Trophoblast cell (in vitro differentiated cells and primary cell): ENCODE measurements around the gene IFNAR2.

ENCODE experiments used
- DNase-seq, 2 donors: peaks; one replicate each; pipeline ENCODE4 v3.0.0-alpha.2; 2016
- H2AFZ ChIP-seq: 2 replicates; pipeline ENCODE4 v1.6.1; 2013; ENCODE audit warnings: low read length, moderate library complexity, mild to moderate bottlenecking; ENCODE audit not compliant: insufficient read depth, poor library complexity
- H2AK5ac ChIP-seq: 2 replicates; pipeline ENCODE4 v1.6.1; 2013; ENCODE audit warnings: mild to moderate bottlenecking, low read length
- H2BK120ac ChIP-seq: 2 replicates; pipeline ENCODE4 v1.6.1; 2013; ENCODE audit warnings: low read length, mild to moderate bottlenecking, moderate library complexity; ENCODE audit not compliant: insufficient read depth, poor library complexity
- H2BK12ac ChIP-seq: 2 replicates; pipeline ENCODE4 v1.6.1; 2013; ENCODE audit warnings: mild to moderate bottlenecking, low read length, moderate library complexity
- H2BK5ac ChIP-seq: 2 replicates; pipeline ENCODE4 v1.6.1; 2013; ENCODE audit warnings: low read length, low read depth, moderate library complexity, mild to moderate bottlenecking; ENCODE audit not compliant: poor library complexity
- H3K14ac ChIP-seq: 2 replicates; pipeline ENCODE4 v1.6.1; 2013; ENCODE audit warnings: mild to moderate bottlenecking, low read length
- H3K18ac ChIP-seq: 2 replicates; pipeline ENCODE4 v1.6.1; 2013; ENCODE audit warnings: mild to moderate bottlenecking, low read length
- H3K23ac ChIP-seq: 2 replicates; pipeline ENCODE4 v1.6.1; 2013; ENCODE audit warnings: low read length
- H3K27ac ChIP-seq: 2 replicates; pipeline ENCODE4 v1.5.1; 2013; ENCODE audit warnings: low read depth, mild to moderate bottlenecking, inconsistent platforms, low read length, moderate library complexity
- H3K27me3 ChIP-seq: 2 replicates; pipeline ENCODE4 v1.6.1; 2013; ENCODE audit warnings: inconsistent platforms, mild to moderate bottlenecking, low read length, moderate library complexity; ENCODE audit not compliant: insufficient read depth
- H3K36me3 ChIP-seq, 2 experiments: 1 replicate in 1 of 2; 2 replicates in 1 of 2; pipeline ENCODE4 v1.6.1; 2013; ENCODE audit warnings: low read length in 2 of 2, mild to moderate bottlenecking in 2 of 2, moderate library complexity in 1 of 2; ENCODE audit not compliant: insufficient read depth in 2 of 2, control insufficient read depth in 1 of 2
- H3K4ac ChIP-seq: 2 replicates; pipeline ENCODE4 v1.6.1; 2013; ENCODE audit warnings: low read depth, mild to moderate bottlenecking, low read length, moderate library complexity
- H3K4me1 ChIP-seq, 2 experiments: 1 replicate in 1 of 2; 2 replicates in 1 of 2; pipeline ENCODE4 v1.6.1; 2013; ENCODE audit warnings: low read length in 2 of 2, mild to moderate bottlenecking in 2 of 2, moderate library complexity in 1 of 2; ENCODE audit not compliant: insufficient read depth in 2 of 2, control insufficient read depth in 1 of 2
- H3K4me2 ChIP-seq: 2 replicates; pipeline ENCODE4 v1.6.1; 2013; ENCODE audit warnings: inconsistent platforms, mild to moderate bottlenecking, low read length, moderate library complexity
- H3K4me3 ChIP-seq: 2 replicates; pipeline ENCODE4 v1.5.1; 2013; ENCODE audit warnings: mild to moderate bottlenecking, low read depth, low read length, inconsistent platforms
- H3K79me1 ChIP-seq: one replicate; pipeline ENCODE4 v1.6.1; 2013; ENCODE audit warnings: low read length
- H3K79me2 ChIP-seq: 2 replicates; pipeline ENCODE4 v1.6.1; 2013; ENCODE audit warnings: low read length, mild to moderate bottlenecking; ENCODE audit not compliant: control insufficient read depth, insufficient read depth, poor library complexity
- H3K9ac ChIP-seq: 2 replicates; pipeline ENCODE4 v1.6.1; 2013; ENCODE audit warnings: mild to moderate bottlenecking, low read length
- H3K9me3 ChIP-seq: 2 replicates; pipeline ENCODE4 v1.6.1; 2013; ENCODE audit warnings: low read depth, mild to moderate bottlenecking, control low read depth, inconsistent platforms, low read length; ENCODE audit not compliant: insufficient read depth
- H4K12ac ChIP-seq: 2 replicates; pipeline ENCODE4 v1.6.1; 2013; ENCODE audit warnings: low read depth, mild to moderate bottlenecking, low read length, moderate library complexity
- H4K8ac ChIP-seq: 2 replicates; pipeline ENCODE4 v1.6.1; 2013; ENCODE audit warnings: low read depth, mild to moderate bottlenecking, low read length, moderate library complexity
- H4K91ac ChIP-seq: one replicate; pipeline ENCODE4 v1.6.1; 2013; ENCODE audit warnings: low read depth, mild to moderate bottlenecking, low read length, moderate library complexity
- WGBS: extraction: QIAGEN DNeasy Blood & Tissue Kit; methylation state at CpG from one replicate; pipeline ENCODE4 v1.1.7; 2013; ENCODE audit warnings: missing lambda C conversion rate; ENCODE audit not compliant: insufficient read length, insufficient coverage; ENCODE audit errors: extremely low coverage; 5-methylcytosine and 5-hydroxymethylcytosine counted together

Gene IFNAR2

GRCh38 chr21:33257094-33257803 lies 27.5 kb downstream of the IFNAR2 start:
- no peak overlapping the region for H2AFZ ChIP-seq
- H3K4me1 ChIP-seq, result no peaks in the 10 kb centered on the region
- no peak overlapping the region for H3K18ac ChIP-seq
- peaks cover 7% of the 10 kb centered on the region for H3K9me3 ChIP-seq
- no peaks in the 10 kb centered on the region for H3K79me1 ChIP-seq
- no peak overlapping the region for H4K12ac ChIP-seq
- peaks cover 5 to 10% of the 10 kb centered on the region in 2 experiments for H3K36me3 ChIP-seq
- no peak overlapping the region for H4K8ac ChIP-seq
- H3K27me3 ChIP-seq, result no peaks in the 10 kb centered on the region
- no peaks in the 10 kb centered on the region for H3K79me2 ChIP-seq
- no peak overlapping the region for H2BK120ac ChIP-seq
- H3K4me2 ChIP-seq, result no peak overlapping the region
- H3K4me3 ChIP-seq, result no peak overlapping the region
- H2BK5ac ChIP-seq, result no peak overlapping the region
- H3K23ac ChIP-seq, result no peak overlapping the region
- H4K91ac ChIP-seq, result no peak overlapping the region
- no peak overlapping the region for H2BK12ac ChIP-seq
- no peak overlapping the region for H3K9ac ChIP-seq
- DNase-seq, result peak; percentile 18 to 31
- H3K14ac ChIP-seq, result no peak overlapping the region
- no CpG with 5 or more reads among the region's 18 CpGs for WGBS
- no peak overlapping the region for H3K27ac ChIP-seq
- H2AK5ac ChIP-seq, result no peak overlapping the region
- H3K4ac ChIP-seq, result no peak overlapping the region

GRCh38 chr21:33258475-33258874 lies 28.7 kb downstream of the IFNAR2 start:
- Histone ChIP-seq H3K36me3 (peaks cover 5 to 10% of the 10 kb centered on the region in 2 experiments), H3K4me3 (no peak overlapping the region), H3K4me1 (no peaks in the 10 kb centered on the region), H4K12ac (no peak overlapping the region), H2BK120ac (no peak overlapping the region), H3K4me2 (no peak overlapping the region), H3K9ac (no peak overlapping the region), H4K8ac (no peak overlapping the region), H3K14ac (no peak overlapping the region), H2BK12ac (no peak overlapping the region), H2BK5ac (no peak overlapping the region), H4K91ac (no peak overlapping the region), H3K9me3 (peaks cover 7% of the 10 kb centered on the region), H3K27ac (no peak overlapping the region), H2AFZ (no peak overlapping the region), H3K18ac (no peak overlapping the region), H3K27me3 (no peaks in the 10 kb centered on the region), H3K79me1 (no peaks in the 10 kb centered on the region), H3K79me2 (no peaks in the 10 kb centered on the region), H2AK5ac (no peak overlapping the region), H3K4ac (no peak overlapping the region), H3K23ac (no peak overlapping the region)
- DNase-seq, result no peak
- WGBS, result no CpG with 5 or more reads among the region's 9 CpGs

- Histone ChIP-seq H2BK12ac (no peak overlapping the region), H3K4ac (no peak overlapping the region), H3K4me3 (no peak overlapping the region), H3K4me1 (peaks cover 0 to under 1% of the 10 kb centered on the region in 2 experiments), H3K79me2 (no peaks in the 10 kb centered on the region), H3K79me1 (no peaks in the 10 kb centered on the region), H4K8ac (no peak overlapping the region), H4K12ac (no peak overlapping the region), H3K27me3 (no peaks in the 10 kb centered on the region), H3K18ac (no peak overlapping the region), H4K91ac (no peak overlapping the region), H3K23ac (no peak overlapping the region), H2AK5ac (no peak overlapping the region), H2BK120ac (no peak overlapping the region), H2AFZ (no peak overlapping the region), H3K9ac (no peak overlapping the region), H3K36me3 (peaks cover 5 to 10% of the 10 kb centered on the region in 2 experiments), H3K14ac (no peak overlapping the region), H2BK5ac (no peak overlapping the region), H3K9me3 (peaks cover 7% of the 10 kb centered on the region), H3K4me2 (no peak overlapping the region), H3K27ac (no peak overlapping the region)
- no CpG with 5 or more reads among the region's 2 CpGs for WGBS
- DNase-seq, result no peak
These were observed 29.7 kb downstream of the IFNAR2 start for GRCh38 chr21:33259428-33259827.

- no peak overlapping the region for H3K27ac ChIP-seq
- no CpG with 5 or more reads among the region's 7 CpGs for WGBS
- H4K8ac ChIP-seq, result no peak overlapping the region
- no peak overlapping the region for H2BK5ac ChIP-seq
- H3K4me3 ChIP-seq, result no peak overlapping the region
- H2AFZ ChIP-seq, result no peak overlapping the region
- no peak overlapping the region for H3K4me2 ChIP-seq
- H2AK5ac ChIP-seq, result no peak overlapping the region
- no peak for DNase-seq
- H4K91ac ChIP-seq, result no peak overlapping the region
- no peaks in the 10 kb centered on the region for H3K79me2 ChIP-seq
- peaks cover 0 to 5% of the 10 kb centered on the region in 2 experiments for H3K4me1 ChIP-seq
- no peak overlapping the region for H2BK120ac ChIP-seq
- H3K4ac ChIP-seq, result no peak overlapping the region
- no peaks in the 10 kb centered on the region for H3K79me1 ChIP-seq
- peaks cover 7% of the 10 kb centered on the region for H3K9me3 ChIP-seq
- H3K36me3 ChIP-seq, result peaks cover 5 to 10% of the 10 kb centered on the region in 2 experiments
- no peak overlapping the region for H2BK12ac ChIP-seq
- H3K14ac ChIP-seq, result no peak overlapping the region
- no peak overlapping the region for H4K12ac ChIP-seq
- no peaks in the 10 kb centered on the region for H3K27me3 ChIP-seq
- no peak overlapping the region for H3K23ac ChIP-seq
- H3K18ac ChIP-seq, result no peak overlapping the region
- no peak overlapping the region for H3K9ac ChIP-seq
These were observed 30.3 kb downstream of the IFNAR2 start for GRCh38 chr21:33259995-33260394.
